GM18520 (cell line): ENCODE data around the gene AACS.
A peak's percentile ranks its signal among the peaks of the same experiment; 100 is the strongest.

Experiments
- ATAC-seq: cut with Tn5 transposase; IDR thresholded peaks from one replicate; pipeline ENCODE4 v1.9.1; 2021; ENCODE audit not compliant: unreplicated experiment

The AACS gene

DNA sequence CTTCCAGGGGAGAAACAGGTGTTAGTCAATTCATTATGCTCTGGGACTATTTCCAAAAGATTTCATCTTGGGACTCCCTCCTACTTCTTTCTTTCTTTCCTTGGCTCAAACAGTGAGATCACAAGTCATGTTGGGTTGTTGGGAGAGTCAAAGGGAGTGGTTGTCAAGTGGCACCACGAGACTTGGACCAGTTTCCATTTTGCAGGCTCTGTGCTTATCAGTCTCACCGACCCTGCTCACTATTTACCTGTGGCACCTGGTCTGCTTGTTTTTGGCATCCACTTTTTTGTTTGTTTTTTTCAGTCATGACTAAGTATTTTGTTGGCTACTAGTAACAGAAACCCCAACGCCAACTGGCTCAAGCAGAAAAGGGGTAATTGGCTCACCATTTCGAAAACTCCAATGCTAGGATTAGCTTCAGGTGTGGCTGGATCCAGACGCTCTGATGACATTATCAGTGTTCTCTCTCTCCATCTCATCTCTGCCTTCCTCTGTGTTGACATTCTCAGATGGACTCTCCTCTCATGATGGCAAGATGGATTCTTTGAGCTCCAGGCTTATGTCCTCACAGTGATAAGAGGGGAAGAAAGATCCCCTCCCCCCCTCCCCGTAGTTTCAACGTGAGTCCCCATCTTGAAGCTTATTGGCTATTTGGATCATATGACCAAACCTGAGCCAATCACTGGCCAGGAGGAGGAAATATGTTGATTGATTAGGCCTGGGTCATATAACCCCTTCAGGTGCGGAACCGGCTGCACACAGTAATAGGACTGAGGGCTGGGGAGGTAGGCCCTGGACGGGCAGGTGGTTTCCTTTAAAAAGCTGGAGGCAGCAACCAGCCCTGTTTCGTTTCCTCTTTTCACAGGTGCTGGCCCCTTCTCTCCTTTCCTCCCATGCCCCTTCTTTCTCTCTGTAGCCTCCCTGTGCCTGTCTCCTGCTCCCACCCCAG, 84.2 kb downstream of the AACS start:
- ATAC-seq: peak; percentile 87

DNA sequence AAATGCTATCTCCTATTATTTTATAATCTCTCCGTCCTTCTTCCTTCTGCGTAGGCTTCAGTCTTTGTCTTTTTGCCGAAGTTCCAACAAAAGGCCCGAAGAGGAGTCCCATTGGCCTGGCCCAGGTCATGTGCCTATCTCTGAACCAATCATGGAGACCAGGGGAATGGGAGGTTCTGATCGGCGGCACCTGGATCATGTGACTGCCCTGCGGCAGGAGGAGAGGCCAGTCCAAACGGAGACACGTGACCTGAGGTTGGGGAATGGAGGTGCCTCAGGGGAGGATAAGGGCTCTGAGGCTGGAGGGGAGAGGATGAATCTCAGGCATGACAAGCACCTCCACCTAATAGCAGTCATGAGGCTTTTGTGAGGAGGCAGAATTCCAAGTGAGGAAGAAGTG, 86.0 kb downstream of the AACS start:
- ATAC-seq: no peak

DNA sequence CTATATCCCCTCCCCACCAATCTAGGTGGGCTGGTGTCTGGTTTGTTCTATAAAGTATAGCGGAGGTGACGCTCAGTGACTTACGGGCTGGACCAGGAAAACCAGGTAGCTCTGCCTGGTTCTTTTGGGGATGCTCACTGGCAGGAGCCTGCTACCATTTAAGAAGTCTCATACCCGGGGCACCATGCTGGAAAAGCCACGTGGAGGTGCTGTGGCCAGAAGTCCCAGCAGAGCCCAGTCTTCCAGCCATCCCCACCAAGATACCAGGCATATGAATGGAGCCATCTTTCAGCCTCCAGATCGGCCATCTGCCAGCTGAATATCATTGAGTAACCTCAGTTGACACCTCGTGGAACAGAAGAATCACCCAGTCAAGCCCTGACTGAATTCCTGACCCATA, 87.2 kb downstream of the AACS start:
- ATAC-seq: no peak

DNA sequence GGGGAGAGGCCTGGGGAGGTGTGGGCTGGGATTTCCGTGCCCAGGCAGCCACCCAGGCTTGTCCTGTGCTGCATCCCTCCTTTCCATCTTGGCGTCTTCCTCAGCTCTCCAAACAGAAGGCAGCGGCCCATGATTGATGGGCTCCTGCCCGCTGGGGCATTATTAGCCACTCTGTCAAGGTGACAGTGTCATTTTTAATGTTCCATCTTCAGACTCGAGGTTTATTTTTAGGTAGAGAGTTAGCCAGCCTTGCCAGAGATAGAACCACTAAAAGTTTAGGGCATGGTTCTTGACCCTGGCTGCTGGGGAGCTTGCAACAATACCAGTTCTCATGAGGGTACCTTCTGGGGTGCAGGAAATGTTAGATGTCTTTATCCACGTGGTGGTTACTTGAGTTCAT, 90.1 kb downstream of the AACS start:
- no peak for ATAC-seq

DNA sequence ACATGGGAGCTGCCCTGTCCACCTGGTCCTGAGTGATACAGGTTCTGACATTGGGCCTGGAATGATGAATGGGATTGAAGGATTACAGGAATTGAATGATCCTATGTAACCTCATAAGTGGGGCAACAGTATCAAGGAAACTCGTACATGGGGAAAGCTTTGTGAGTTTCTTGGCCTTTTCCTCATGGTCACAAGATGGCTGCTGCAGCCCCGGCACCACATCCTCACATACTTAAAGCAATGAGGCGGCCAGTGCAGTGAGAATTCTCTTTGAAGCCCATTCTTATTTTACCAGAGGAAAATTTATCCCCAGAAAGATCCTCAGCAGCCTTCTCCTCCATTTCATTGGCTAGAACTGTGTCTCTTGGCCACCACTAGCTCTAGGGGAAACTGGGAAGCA, 91.9 kb downstream of the AACS start:
- ATAC-seq: no peak

DNA sequence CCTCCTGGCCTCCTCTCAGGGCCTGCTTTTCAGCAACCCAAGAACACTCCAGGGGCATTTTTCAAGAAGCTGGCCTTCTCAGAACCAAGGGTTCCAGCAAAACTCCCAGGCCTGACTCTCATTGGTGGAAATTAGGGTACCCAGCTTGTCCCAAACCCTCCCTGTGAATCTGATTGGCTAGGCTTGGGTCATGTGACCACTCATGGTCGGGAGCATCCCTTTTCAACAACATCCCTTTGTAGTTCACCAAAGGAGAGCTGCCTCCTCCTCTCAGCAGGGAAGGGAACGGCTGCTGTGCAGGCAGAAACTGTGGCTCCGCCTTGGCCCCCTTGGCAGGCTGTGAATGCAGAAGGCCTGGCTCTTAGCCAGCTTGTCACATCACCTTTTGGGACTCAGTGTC, 94.5 kb downstream of the AACS start:
- no peak for ATAC-seq

DNA sequence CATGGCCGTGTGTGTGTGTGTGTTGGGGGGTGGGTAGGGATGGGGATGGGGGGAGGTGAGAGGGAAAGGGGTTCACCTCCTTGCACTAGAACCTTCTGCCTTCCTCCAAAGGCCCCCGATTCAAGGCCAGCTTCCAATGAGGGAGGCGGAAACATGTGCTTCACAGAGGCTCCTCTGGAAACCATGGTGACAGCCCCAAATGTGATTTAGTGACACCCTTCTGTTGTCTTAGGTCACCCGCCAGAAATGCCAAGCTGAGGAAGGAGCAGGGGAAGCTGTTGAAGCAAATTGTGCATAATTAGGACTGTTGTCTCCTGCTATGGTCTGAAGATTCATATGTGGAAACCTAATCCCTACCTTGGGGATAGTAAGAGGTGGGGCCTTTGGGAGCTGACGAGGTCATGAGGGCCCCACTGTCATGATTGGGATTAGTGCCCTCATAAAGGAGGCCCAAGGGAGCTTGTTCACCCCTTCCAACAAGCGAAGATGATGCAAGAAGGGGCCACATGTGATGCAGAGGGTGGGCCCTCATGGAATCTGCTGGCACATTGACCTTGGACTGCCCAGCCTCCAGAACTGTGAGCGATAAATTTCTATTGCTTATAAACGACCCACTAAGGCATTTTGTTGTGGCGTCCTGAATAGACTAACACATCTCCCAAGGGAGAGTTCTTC, 95.2 kb downstream of the AACS start:
- ATAC-seq: no peak

DNA sequence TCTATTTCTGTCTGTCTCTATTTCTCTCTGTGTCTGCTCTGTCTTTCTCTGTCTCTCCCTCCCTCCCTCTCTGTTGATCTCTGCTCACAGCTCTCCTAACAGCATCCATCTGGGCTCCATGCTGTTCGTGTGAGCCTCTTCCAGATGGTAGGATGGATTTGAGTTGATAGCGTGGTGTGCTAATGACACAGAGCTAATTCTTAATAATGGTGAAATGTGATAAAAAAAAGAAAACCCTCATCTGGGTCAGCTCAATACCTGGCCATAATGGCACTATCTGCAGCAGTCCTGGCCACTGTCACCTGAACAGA, 96.4 kb downstream of the AACS start:
- ATAC-seq: no peak

DNA sequence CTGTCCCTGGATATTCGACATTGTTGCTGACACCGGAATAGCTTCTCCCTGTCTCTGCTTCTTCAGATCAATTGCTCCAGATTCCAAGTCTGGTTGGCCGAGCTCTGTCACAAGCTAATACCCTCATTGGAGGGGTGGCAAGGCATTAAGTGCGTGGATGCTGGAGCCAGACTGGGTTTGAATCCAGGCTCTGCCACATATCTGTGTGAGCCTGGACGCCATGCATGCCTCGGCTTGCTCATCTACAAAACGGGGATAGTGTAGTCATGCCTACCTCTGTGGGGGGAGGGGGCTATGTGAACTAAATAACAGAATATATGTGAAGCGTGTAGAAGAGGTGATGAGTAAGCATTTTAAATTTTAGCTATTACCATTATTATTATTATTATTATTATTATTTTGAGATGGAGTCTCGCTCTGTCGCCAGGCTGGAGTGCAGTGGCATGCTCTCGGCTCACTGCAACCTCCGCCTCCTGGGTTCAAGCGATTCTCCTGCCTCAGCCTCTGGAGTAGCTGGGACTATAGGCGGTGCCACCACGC, 97.3 kb downstream of the AACS start:
- no peak for ATAC-seq

DNA sequence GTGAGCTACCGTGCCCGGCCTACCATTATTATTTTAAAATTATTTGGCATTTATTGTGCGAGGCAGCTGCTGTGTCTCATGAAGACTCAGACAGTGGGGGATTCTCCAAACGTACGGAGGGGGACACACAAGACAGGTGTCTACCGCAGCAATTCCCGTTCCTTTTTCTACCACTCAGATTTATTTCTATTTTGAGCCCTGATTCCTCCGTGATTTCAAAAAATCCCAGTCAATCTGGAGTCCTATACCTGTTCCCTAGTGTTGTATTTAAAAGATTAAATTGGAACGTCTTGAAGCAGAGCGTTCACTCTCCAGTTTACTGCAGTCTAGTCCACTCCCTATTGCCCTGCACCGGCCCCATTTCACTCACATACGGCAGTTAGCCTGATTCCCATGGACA, 97.9 kb downstream of the AACS start:
- no peak for ATAC-seq

DNA sequence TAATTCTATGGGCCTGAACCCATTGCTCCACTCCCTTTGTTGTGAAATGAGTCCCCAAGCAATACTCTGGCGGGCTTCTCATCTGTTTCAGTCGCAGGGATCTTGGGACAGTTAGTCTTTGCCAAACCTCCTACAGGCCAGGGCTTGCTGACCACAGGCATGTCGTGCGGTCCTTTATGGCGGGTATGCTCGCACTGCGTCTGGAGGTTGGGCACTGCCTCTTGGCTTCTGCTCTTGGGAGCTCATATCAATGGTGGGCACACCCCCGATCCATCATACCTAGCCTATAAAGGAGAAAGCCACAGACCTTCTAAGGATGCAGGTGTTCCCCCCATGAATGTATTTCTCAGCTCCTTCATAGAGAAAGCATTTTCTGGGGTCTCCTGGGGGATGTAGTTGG, 99.3 kb downstream of the AACS start:
- ATAC-seq: no peak

DNA sequence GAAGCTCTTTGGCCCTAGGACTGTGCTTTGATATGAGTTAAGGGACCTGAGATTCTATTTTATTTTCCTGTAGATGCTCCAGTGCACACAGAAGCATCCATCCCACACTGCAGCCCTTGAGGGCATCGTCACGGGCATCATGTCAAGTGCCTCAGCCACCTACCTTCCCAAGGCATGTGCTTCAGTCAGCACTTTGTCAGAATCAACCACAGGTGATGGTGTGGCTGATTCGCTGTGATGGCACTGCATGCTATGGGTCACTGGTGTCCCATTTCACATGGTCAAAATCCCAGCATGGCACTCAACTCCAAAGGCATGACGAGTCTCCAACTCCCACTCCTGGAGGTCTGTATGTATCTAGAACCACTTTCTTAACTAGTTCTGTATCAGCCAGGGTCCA, 100.8 kb downstream of the AACS start:
- ATAC-seq: no peak

DNA sequence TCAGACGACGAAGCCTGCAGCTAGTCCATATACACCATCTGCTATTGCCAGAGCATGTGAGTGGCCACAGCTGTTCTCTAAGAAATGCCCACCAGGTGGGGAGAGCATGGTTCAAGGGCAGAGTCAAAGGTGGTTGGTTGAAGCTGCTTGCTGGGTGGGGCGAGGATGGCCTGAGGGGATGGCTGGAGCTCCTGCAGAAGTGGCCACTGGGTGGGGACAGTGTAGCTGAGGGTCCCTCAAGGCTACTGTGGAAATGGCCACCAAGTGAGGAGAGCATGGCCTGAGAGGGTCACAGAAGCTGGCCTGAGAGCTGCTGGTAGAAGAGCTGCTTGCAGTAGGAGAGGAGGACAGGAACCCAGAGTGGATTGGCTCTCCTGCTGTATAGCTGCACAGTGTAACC, 102.4 kb downstream of the AACS start:
- ATAC-seq: no peak

DNA sequence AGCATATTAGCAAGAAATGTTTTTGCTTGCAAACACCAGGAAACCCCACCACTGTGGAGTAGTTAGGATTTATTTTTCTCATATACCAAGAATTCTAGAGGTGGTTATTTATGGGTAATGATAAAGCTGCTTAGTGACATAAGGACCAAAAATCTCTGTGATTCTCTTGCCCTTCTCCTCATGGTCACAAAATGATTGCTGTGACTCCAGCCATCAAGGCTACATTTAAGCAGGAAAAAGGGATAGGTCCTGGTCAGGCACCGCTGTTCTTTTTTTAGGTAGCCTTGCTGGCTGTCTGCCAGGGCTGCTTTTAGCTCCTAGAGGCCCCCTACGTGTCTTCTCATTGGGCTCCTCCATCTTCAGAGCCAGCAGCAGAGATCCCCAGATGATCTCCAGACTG, 104.2 kb downstream of the AACS start:
- ATAC-seq: no peak

DNA sequence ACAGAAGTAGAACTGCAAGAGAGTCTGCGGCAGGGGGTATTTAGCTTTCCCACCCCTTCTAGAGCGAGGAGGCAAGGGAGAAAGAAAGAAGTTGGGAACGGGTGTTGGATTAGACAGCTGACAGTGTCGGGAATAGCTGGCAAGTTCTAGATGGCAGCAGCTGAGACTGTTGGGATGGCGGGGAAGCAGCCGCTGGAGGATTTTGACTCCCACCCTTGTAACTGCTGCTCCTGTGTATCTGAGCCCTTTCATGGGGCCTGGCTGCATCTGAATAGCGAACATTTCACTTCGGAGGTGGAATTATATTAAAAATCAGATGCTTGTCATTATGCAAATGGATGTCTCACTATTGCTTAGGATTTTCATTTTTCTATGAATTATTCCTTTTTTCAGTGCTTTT, 104.6 kb downstream of the AACS start:
- no peak for ATAC-seq

DNA sequence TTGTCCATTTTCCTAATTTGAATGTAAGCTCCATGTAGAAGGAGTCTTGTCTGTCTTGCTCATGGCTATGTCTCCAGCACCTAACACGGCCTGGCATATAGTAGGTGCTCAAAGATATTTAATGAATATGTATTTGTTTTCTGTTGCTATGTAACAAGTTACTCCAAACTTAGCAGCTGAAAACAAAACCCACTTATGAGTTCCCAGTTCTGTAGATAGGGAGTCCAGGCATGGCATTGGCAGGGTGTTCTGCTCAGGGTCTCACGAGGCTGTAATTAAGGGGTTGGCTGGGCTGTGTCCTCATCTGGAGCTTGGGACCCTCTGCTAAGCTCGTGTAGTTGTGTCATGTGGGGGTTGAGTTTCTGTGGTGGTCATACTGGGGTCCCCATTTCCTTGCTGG, 106.0 kb downstream of the AACS start:
- ATAC-seq: no peak

DNA sequence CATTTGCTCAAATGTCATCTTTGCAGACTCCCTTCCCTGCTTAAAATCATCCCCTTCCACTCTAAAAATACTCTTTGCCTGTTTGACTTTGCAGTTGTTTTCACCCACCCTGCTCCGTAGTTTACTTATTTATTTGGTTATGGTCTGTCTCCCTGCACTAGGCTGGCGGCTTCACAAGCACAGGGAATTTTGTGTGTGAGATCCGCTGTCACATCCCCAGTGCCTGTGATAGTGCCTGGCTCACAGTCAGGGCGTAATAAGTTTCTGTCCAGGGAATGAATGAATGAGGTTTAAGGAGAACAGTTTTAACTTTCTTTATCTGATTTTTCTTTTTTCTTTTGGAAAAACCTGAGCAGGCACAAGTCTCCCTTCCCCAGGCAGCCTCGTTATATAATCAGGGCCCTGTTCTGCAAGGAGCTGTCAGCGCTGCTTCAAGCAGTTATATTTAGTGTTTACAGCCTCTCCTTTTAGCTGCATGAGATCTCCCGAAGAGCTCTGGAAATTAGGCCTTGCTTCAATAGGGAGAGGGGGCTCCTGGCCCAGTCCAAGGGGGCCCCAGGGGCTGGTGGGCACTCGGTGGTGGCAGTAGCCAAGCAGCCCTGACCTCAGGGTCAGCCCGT, 107.1 kb downstream of the AACS start:
- no peak for ATAC-seq

DNA sequence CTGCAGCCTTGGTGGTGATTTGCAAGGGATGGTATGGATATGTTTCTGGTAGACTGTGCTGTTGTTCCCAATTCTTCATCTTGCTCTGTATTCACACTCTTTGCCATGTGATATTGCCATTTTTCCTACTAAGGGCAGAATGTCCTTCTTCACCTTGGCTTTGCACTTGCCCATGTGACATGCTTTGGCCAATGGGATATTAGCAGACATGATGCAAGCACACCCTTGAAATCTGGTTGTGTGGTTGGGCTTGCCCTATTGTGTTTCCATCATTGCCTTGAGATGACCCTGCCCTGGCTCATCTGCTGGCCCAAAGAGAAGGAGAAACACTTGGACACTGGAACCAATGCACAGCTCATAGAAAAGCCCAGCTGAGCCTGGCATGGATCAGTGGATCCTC, 110.3 kb downstream of the AACS start:
- no peak for ATAC-seq

DNA sequence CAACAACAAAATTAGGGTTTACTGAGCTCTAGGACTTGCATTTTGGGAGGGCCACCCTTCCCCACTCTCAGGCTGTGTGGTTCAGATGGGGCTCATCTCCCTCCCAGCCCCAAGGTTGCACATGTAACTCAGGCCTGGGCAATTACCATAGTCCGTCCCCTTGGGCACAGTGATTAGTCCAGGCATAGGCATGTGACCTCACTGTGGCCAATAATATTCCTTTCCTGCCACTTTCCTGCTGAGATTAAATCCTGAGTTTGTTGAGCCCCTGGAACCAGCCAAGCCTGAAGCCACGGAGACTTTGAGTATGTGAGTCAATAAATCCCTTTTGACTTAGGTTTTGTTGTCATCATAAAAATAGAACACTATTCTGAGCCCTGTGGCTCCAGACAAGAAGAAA, 113.0 kb downstream of the AACS start:
- ATAC-seq: no peak

DNA sequence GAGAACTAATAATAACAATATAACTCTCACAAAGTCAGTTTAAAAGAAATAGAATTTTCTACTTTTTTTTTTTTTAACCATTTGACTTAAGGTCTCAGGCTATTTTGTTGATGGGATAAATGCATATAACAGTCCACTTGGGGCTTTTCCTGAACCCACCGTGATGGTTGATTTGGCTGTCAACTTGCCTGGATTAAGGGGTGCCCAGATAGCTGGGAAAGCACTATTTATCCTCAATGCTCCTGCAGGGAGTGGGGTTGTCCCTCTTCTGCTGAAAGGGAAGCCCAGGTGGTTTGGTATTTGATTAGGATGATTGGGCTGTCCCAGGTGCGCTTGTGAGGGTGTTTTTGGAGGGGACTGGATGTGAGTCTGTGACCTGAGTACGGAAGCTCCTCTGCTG, 114.9 kb downstream of the AACS start:
- no peak for ATAC-seq

DNA sequence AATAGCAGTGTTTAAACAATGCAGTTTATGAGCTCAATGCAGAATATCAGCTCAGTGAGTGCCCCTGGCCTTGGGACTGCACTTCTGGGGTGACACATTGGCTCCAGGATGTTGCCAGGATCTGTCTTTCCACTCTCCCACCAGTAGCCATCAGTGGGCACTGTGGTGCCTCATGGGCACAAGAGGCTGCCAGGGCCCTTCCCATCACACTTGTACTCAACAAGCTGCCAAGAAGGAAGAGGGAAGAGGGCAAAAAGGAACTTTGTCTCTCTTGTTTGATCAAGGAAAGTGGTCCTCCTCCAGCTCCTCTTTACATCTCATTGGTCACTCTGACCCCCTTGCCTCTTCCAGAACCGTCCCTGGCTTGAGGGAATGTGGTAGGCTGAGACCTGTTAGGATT, 115.9 kb downstream of the AACS start:
- ATAC-seq: no peak
